AG09319 (cell line): Measurements from ENCODE around the gene NRG3.

Source experiments
- DNase-seq: peaks from one replicate; pipeline ENCODE4 v3.0.0-alpha.2; 2010; ENCODE audit warnings: low read depth; ENCODE audit errors: extremely low read depth
- CTCF ChIP-seq: IDR thresholded peaks from 2 replicates; pipeline ENCODE4 v1.5.1; 2011; ENCODE audit warnings: low read depth, mild to moderate bottlenecking, inconsistent platforms, low read length, moderate library complexity

Gene NRG3

GRCh38 chr10:82506680-82507376 is 631.8 kb downstream of the NRG3 start:
- no peak for TF ChIP-seq CTCF
- DNase-seq = no peak

GRCh38 chr10:82515256-82515655 is 640.3 kb downstream of the NRG3 start:
- TF ChIP-seq CTCF = no peak
- no peak for DNase-seq

GRCh38 chr10:82529062-82529461 is 654.1 kb downstream of the NRG3 start:
- no peak for DNase-seq
- no peak for TF ChIP-seq CTCF

GRCh38 chr10:82535457-82535856 is 660.5 kb downstream of the NRG3 start:
- TF ChIP-seq CTCF = no peak
- DNase-seq = no peak

- DNase-seq = no peak
- no peak for TF ChIP-seq CTCF
Measured at GRCh38 chr10:82536668-82537067, 661.7 kb downstream of the NRG3 start.

GRCh38 chr10:82538272-82538671 is 663.3 kb downstream of the NRG3 start:
- TF ChIP-seq CTCF = no peak
- DNase-seq = no peak

GRCh38 chr10:82543631-82544030 is 668.6 kb downstream of the NRG3 start:
- DNase-seq = no peak
- TF ChIP-seq CTCF = no peak
